Tibial artery (tissue), 4 donors: ENCODE data around the gene PARVA.
A peak's percentile ranks its signal among the peaks of the same experiment; 100 is the strongest.

ENCODE experiments used
- DNase-seq, 2 donors: peaks; one replicate each; pipeline ENCODE4 v3.0.0-alpha.2; 2019
- H3K27ac ChIP-seq, 2 donors: fragments of 200-600 bp; sonication (generic) in 1 of 2; 1 replicate in 1 of 2; 2 replicates in 1 of 2; pipeline ENCODE4 v1.5.1; 2018 to 2019; ENCODE audit warnings: mild to moderate bottlenecking in 1 of 2
- H3K27me3 ChIP-seq, 2 donors: fragments of 200-600 bp; sonication (generic) in 1 of 2; one replicate each; pipeline versions ENCODE4 v1.5.1 to v1.6.0; 2016 to 2019
- H3K36me3 ChIP-seq, 3 donors: fragments of 200-600 bp; sonication (generic) in 2 of 3; one replicate each; pipeline ENCODE4 v1.5.1; 2016 to 2019; ENCODE audit warnings: mild to moderate bottlenecking in 2 of 3
- H3K4me1 ChIP-seq, 4 donors: fragments of 200-600 bp; sonication (generic) in 2 of 4; 1 replicate in 3 of 4; 2 replicates in 1 of 4; pipeline ENCODE4 v1.5.1; 2016 to 2019
- H3K4me3 ChIP-seq, 2 donors: fragments of 200-600 bp; sonication (generic) in 1 of 2; 1 replicate in 1 of 2; 2 replicates in 1 of 2; pipeline ENCODE4 v1.5.1; 2018 to 2019; ENCODE audit warnings: mild to moderate bottlenecking in 2 of 2
- H3K9me3 ChIP-seq, 3 donors: fragments of 200-600 bp; sonication (generic) in 1 of 3; one replicate each; pipeline ENCODE4 v1.5.1; 2016 to 2019
- intact Hi-C: fragments of 100-400 bp; cut with DNase I; formaldehyde crosslinking; loops from one replicate; pipeline ENCODE4 v1.15.0; 2023; ENCODE audit warnings: low total_unique reads
- TF ChIP-seq, protein P1 (sequence below), 2 experiments: fragments of 200-600 bp in 1 of 2; fragments of 450-650 bp in 1 of 2; IDR thresholded peaks; one replicate each; pipeline ENCODE4 v1.5.1; 2017 to 2019; ENCODE audit warnings: antibody characterized with exemption in 2 of 2, mild to moderate bottlenecking in 1 of 2, moderate library complexity in 1 of 2

PARVA gene

DNA sequence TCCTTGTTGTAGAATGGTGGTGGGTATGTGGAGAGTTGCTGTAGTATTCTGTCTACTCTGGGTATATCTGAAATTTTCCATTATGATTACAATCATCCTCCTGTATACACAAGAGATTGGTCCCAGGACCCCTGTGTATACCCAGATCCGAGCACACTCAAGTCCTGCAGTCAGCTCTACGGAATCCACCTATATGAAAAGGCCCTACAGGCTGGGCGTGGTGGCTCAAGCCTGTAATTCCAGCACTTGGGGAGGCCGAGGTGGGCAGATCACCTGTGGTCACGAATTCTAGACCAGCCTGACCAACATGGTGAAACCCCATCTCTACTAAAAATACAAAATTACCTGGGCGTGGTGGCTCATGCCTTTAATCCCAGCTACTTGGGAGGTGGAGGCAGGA, 17.2 kb downstream of the PARVA start:
- no peak for DNase-seq
- H3K9me3 ChIP-seq: no peaks in the 10 kb centered on the region
- H3K36me3 ChIP-seq: no peaks in the 10 kb centered on the region
- TF ChIP-seq, protein P1, sequence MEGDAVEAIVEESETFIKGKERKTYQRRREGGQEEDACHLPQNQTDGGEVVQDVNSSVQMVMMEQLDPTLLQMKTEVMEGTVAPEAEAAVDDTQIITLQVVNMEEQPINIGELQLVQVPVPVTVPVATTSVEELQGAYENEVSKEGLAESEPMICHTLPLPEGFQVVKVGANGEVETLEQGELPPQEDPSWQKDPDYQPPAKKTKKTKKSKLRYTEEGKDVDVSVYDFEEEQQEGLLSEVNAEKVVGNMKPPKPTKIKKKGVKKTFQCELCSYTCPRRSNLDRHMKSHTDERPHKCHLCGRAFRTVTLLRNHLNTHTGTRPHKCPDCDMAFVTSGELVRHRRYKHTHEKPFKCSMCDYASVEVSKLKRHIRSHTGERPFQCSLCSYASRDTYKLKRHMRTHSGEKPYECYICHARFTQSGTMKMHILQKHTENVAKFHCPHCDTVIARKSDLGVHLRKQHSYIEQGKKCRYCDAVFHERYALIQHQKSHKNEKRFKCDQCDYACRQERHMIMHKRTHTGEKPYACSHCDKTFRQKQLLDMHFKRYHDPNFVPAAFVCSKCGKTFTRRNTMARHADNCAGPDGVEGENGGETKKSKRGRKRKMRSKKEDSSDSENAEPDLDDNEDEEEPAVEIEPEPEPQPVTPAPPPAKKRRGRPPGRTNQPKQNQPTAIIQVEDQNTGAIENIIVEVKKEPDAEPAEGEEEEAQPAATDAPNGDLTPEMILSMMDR (IDR thresholded peaks at IDR 0.05): no peak
- H3K27ac ChIP-seq: no peak overlapping the region
- H3K4me3 ChIP-seq: no peak overlapping the region
- intact Hi-C loops: no loop called here
- no peaks in the 10 kb centered on the region for H3K27me3 ChIP-seq
- H3K4me1 ChIP-seq: peaks cover 0 to 58% (median 30%) of the 10 kb centered on the region in 4 donors

DNA sequence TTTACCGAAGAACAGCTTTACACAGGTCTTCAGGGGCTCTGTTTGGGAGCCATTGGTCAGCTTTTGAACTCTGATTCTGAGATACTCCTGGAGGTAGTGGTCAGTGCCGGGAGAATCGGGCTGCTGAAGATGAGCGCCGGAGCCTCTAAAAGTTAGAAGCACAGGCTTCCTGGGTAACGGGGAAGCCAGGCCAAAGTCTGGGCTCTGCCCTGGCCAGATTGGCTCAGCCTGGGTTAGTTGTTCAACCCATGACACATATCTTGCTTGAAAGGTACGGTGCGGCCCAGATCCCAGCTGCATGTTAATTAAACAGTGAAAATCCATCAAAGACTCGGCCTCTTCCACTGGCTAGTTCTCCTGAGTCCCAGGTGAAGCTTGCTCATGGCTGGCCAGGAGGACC, 18.0 kb downstream of the PARVA start:
- DNase-seq: no peak
- intact Hi-C loops: no loop called here
- Histone ChIP-seq H3K4me3 (no peak overlapping the region), H3K36me3 (no peaks in the 10 kb centered on the region), H3K9me3 (no peaks in the 10 kb centered on the region), H3K27ac (no peak overlapping the region), H3K4me1 (peaks cover 0 to 58% (median 23%) of the 10 kb centered on the region in 4 donors), H3K27me3 (no peaks in the 10 kb centered on the region)
- TF ChIP-seq, protein P1 (IDR thresholded peaks at IDR 0.05): no peak

DNA sequence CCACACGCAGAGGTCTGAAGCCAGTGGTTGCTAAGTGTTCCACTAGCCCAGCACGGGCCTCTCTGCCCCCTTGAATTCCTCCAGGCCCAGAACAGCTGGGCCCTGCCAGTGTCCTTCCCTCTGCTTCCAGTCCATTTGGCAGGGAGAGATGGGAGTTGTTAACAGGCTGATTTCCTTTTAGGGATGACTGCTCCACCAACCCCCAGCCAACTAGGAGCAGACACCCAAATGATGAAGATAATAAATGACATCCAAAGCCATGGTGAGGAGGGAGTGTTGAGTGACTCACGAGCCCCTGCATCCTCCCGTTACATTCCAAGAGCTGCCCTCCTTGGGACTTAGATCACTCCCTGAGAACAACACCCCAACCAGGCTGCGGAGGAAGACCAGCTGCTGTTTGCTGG, 20.6 kb downstream of the PARVA start:
- Histone ChIP-seq H3K9me3 (no peaks in the 10 kb centered on the region), H3K4me3 (no peak overlapping the region), H3K36me3 (no peaks in the 10 kb centered on the region), H3K27me3 (no peaks in the 10 kb centered on the region), H3K4me1 (peaks cover 0 to 62% (median 26%) of the 10 kb centered on the region in 4 donors), H3K27ac (peak overlapping the region; percentile 79)
- intact Hi-C loops: no loop called here
- DNase-seq: peak; percentile 55 to 76
- TF ChIP-seq, protein P1 (IDR thresholded peaks at IDR 0.05): no peak

DNA sequence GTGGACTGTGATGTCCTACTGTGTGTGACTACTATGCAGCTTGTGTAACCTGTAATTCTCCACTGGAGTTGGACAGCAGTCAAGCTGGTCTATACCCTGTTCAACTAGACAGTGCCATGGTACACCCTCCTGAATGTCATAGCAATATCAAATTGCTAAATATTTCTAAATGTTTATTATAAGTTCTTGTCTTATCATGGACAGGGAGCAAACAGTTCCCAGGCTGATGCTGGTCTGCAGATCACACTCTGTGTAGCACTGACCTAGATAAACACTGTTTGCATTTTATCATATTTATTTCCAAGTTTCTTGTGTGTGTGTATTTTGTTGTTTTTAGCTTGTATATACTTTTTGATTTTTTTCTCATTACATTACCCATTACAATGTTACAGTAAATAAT, 22.0 kb downstream of the PARVA start:
- H3K27me3 ChIP-seq: no peaks in the 10 kb centered on the region
- H3K36me3 ChIP-seq: no peaks in the 10 kb centered on the region
- intact Hi-C loops: no loop called here
- peaks cover 0 to 76% (median 40%) of the 10 kb centered on the region in 4 donors for H3K4me1 ChIP-seq
- TF ChIP-seq, protein P1 (IDR thresholded peaks at IDR 0.05): no peak
- peak overlapping the region; percentile 2 to 79 for H3K27ac ChIP-seq
- no peaks in the 10 kb centered on the region for H3K9me3 ChIP-seq
- no peak overlapping the region for H3K4me3 ChIP-seq
- DNase-seq: no peak

DNA sequence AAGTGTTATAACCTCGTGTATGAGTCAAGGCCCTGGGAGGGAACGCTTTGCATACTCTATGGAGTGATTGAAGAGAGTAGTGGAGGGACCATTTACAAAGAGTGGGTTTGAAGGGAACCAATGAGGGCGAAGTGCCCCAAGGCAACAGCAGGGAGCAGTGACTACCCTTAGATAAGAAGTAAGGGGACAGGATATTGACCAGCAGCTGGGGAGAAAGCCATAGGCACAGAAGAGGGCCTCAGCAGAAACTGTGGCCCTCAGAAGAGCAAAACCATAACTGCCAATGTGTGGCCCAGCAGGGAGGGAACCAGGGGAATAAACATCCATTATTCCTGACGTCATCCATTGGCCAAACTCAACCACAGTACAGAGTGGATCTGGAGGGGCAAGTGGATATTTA, 24.7 kb downstream of the PARVA start:
- no peaks in the 10 kb centered on the region for H3K27me3 ChIP-seq
- H3K4me3 ChIP-seq: no peak overlapping the region
- H3K9me3 ChIP-seq: no peaks in the 10 kb centered on the region
- no peaks in the 10 kb centered on the region for H3K36me3 ChIP-seq
- DNase-seq: no peak
- H3K4me1 ChIP-seq: peaks cover 0 to 86% (median 48%) of the 10 kb centered on the region in 4 donors
- TF ChIP-seq, protein P1 (IDR thresholded peaks at IDR 0.05): no peak
- intact Hi-C loops: no loop called here
- H3K27ac ChIP-seq: peak overlapping the region; percentile 61 to 79

DNA sequence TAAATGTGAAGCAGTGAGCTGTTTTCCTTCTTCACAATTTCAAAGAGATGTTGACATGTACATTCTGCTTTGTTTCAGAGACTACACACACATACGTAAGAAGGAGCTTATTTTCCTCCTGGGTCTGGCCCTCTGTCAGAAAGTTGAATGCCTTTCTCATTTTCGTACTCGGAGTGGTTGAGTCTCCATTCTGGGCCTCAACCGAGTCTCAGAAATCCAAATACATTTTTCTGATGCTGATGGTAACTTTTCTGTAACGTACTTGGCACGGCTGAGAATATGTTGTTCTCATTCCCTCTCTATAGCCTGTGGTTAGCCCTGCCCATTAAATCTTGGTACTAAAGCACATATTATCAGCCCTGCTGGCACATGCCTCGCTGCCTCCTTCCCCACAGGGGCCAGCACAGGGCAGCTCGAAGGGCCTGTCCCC, 25.3 kb downstream of the PARVA start:
- Histone ChIP-seq H3K4me1 (peaks cover 0 to 86% (median 45%) of the 10 kb centered on the region in 4 donors), H3K27ac (peak overlapping the region; percentile 61 to 79)
- no peak for DNase-seq

More for the DNA sequence above, 25.3 kb downstream of the PARVA start:
- Histone ChIP-seq H3K9me3 (no peaks in the 10 kb centered on the region), H3K27me3 (no peaks in the 10 kb centered on the region), H3K36me3 (no peaks in the 10 kb centered on the region), H3K4me3 (no peak overlapping the region)
- TF ChIP-seq, protein P1 (IDR thresholded peaks at IDR 0.05): no peak
- intact Hi-C loops: no loop called here
